ENCODE results near the gene PPHLN1. TPM values are rescaled to one million over a fixed set of nuclear protein-coding genes. Genes with fewer than 3 reads are reported as not detected.

PPHLN1 gene
- total and polyA plus RNA-seq, 2 of the 8 experiments (the other 6 are each of a cell fraction or from before 2014, with no cell fraction given) = 34.3 to 71.6 TPM

GRCh38 chr12:42422785-42423184 is 96.8 kb downstream of the PPHLN1 start (continued):
- TF ChIP-seq HDAC2 (IDR thresholded peaks at IDR 0.05; ENCODE audit: borderline replicate concordance in 1 of 2, low read depth in 2 of 2, low read length in 2 of 2) (no peak), RXRA (IDR thresholded peaks at IDR 0.05; ENCODE audit: insufficient read depth, low read depth, low read length) (no peak), CHD1 (IDR thresholded peaks at IDR 0.05; ENCODE audit: low read depth, low read length) (no peak), BRCA1 (IDR thresholded peaks at IDR 0.05; ENCODE audit: low read depth, low read length) (no peak), ATF2 (IDR thresholded peaks at IDR 0.05; ENCODE audit: low read length) (no peak), EGR1 (IDR thresholded peaks at IDR 0.05; ENCODE audit: borderline replicate concordance, low read depth, low read length) (no peak)

All from H1 (cell line).